Measurements from ENCODE around the gene CD2AP. TPM values are rescaled to one million over a fixed set of nuclear protein-coding genes. Genes with fewer than 3 reads are reported as not detected.
"Not testable (repeated sequence)": the region's sequence is repeated elsewhere in the genome, so short reads cannot be mapped to it uniquely, and the experiment has no call there.

The CD2AP gene
- total and polyA plus RNA-seq, 10 donors: 7.2 to 41.9 (median 31.9) TPM

GRCh38 chr6:47536816-47537401 lies 59.3 kb downstream of the CD2AP start:
- H3K4me1 ChIP-seq: no peaks in the 10 kb centered on the region
- H3K27me3 ChIP-seq (replicated peaks in 1 of 7): no peaks in the 10 kb centered on the region
- DNase-seq: no peak
- TF ChIP-seq CTCF (IDR thresholded peaks at IDR 0.05 in 8 of 11, conservative IDR thresholded peaks at IDR 0.05 in 3 of 11): no peak
- TF ChIP-seq POLR2A (IDR thresholded peaks at IDR 0.05): no peak
- TF ChIP-seq POLR2AphosphoS5 (IDR thresholded peaks at IDR 0.05): no peak
- no peak overlapping the region for H3K4me3 ChIP-seq
- intact Hi-C loops (cut with DNase I; ENCODE audit: low total_unique reads): no loop called here
- H3K27ac ChIP-seq: no peak overlapping the region
- H3K9me3 ChIP-seq: no peaks in the 10 kb centered on the region
- H3K36me3 ChIP-seq: peaks cover 0 to 47% (median 7%) of the 10 kb centered on the region in 6 donors
- 93 to 99% (median 93%) methylated on average over 4 of the region's 4 CpGs for WGBS, 5 donors

- peaks cover 0 to 33% (median 17%) of the 10 kb centered on the region in 6 donors for H3K36me3 ChIP-seq
- no peaks in the 10 kb centered on the region for H3K27me3 ChIP-seq (replicated peaks in 1 of 7)
- no peaks in the 10 kb centered on the region for H3K9me3 ChIP-seq
- no peaks in the 10 kb centered on the region for H3K4me1 ChIP-seq
- 95 to 100% (median 98%) methylated on average over 6 of the region's 6 CpGs for WGBS, 5 donors
- TF ChIP-seq POLR2AphosphoS5 (IDR thresholded peaks at IDR 0.05): no peak
- TF ChIP-seq CTCF (IDR thresholded peaks at IDR 0.05 in 8 of 11, conservative IDR thresholded peaks at IDR 0.05 in 3 of 11): no peak
- no peak for TF ChIP-seq POLR2A (IDR thresholded peaks at IDR 0.05)
- intact Hi-C loops (cut with DNase I; ENCODE audit: low total_unique reads): no loop called here
- peak; percentile 33 for DNase-seq
- no peak overlapping the region for H3K27ac ChIP-seq
- H3K4me3 ChIP-seq: no peak overlapping the region
These were observed 67.6 kb downstream of the CD2AP start for GRCh38 chr6:47545223-47545622.

GRCh38 chr6:47551670-47552069 lies 74.1 kb downstream of the CD2AP start:
- H3K27me3 ChIP-seq (replicated peaks in 1 of 7): no peaks in the 10 kb centered on the region
- H3K36me3 ChIP-seq: peaks cover 0 to 20% (median 3%) of the 10 kb centered on the region in 6 donors
- no peak overlapping the region for H3K4me3 ChIP-seq
- H3K27ac ChIP-seq: no peak overlapping the region
- peaks cover 0 to 6% (median 5%) of the 10 kb centered on the region in 8 donors for H3K9me3 ChIP-seq
- TF ChIP-seq POLR2A (IDR thresholded peaks at IDR 0.05) (no peak), POLR2AphosphoS5 (IDR thresholded peaks at IDR 0.05) (no peak), CTCF (IDR thresholded peaks at IDR 0.05 in 8 of 11, conservative IDR thresholded peaks at IDR 0.05 in 3 of 11) (no peak)
- no peaks in the 10 kb centered on the region for H3K4me1 ChIP-seq
- no peak for DNase-seq
- WGBS, 5 donors: 93 to 98% (median 96%) methylated on average over 4 of the region's 4 CpGs
- intact Hi-C loops (cut with DNase I; ENCODE audit: low total_unique reads): no loop called here

GRCh38 chr6:47552319-47552718 lies 74.7 kb downstream of the CD2AP start:
- Histone ChIP-seq H3K9me3 (peaks cover 0 to 13% (median 6%) of the 10 kb centered on the region in 8 donors), H3K4me1 (no peaks in the 10 kb centered on the region), H3K36me3 (peaks cover 0 to 16% (median 3%) of the 10 kb centered on the region in 6 donors), H3K27ac (no peak overlapping the region), H3K27me3 (replicated peaks in 1 of 7) (no peaks in the 10 kb centered on the region), H3K4me3 (no peak overlapping the region)
- TF ChIP-seq POLR2AphosphoS5 (IDR thresholded peaks at IDR 0.05) (no peak), POLR2A (IDR thresholded peaks at IDR 0.05) (no peak), CTCF (IDR thresholded peaks at IDR 0.05 in 8 of 11, conservative IDR thresholded peaks at IDR 0.05 in 3 of 11) (no peak)
- intact Hi-C loops (cut with DNase I; ENCODE audit: low total_unique reads): no loop called here
- 95 to 97% (median 96%) methylated on average over 2 of the region's 2 CpGs for WGBS, 5 donors
- DNase-seq: no peak

- H3K4me1 ChIP-seq; H3K27me3 ChIP-seq (replicated peaks in 1 of 7); H3K27ac ChIP-seq; H3K4me3 ChIP-seq; DNase-seq; intact Hi-C loops (cut with DNase I; ENCODE audit: low total_unique reads): not testable (repeated sequence)
- 96 to 98% (median 96%) methylated on average over 3 of the region's 3 CpGs for WGBS, 5 donors
- Histone ChIP-seq H3K36me3 (peaks cover 0 to 16% (median 3%) of the 10 kb centered on the region in 6 donors), H3K9me3 (peaks cover 0 to 20% (median 8%) of the 10 kb centered on the region in 8 donors)
These were observed 75.7 kb downstream of the CD2AP start for GRCh38 chr6:47553243-47553642.

GRCh38 chr6:47556459-47556858 lies 78.9 kb downstream of the CD2AP start:
- H3K4me3 ChIP-seq; H3K27ac ChIP-seq; DNase-seq; H3K27me3 ChIP-seq (replicated peaks in 1 of 7); H3K4me1 ChIP-seq; intact Hi-C loops (cut with DNase I; ENCODE audit: low total_unique reads): not testable (repeated sequence)
- WGBS, 5 donors: 94 to 100% (median 98%) methylated on average over 6 of the region's 6 CpGs
- peaks cover 0 to 29% (median 3%) of the 10 kb centered on the region in 6 donors for H3K36me3 ChIP-seq
- peaks cover 0 to 20% (median 8%) of the 10 kb centered on the region in 8 donors for H3K9me3 ChIP-seq

Measured in spleen (tissue), 11 donors.